HG03066 (cell line): ENCODE results near the gene TNXB.
"Not testable (repeated sequence)": the region's sequence is repeated elsewhere in the genome, so short reads cannot be mapped to it uniquely, and the experiment has no call there.

Experiments
- ATAC-seq: cut with Tn5 transposase; IDR thresholded peaks from one replicate; pipeline ENCODE4 v1.9.1; 2021; ENCODE audit warnings: low read depth; ENCODE audit not compliant: unreplicated experiment

The TNXB gene

GRCh38 chr6:32113386-32114352, 4.5 kb upstream of the TNXB start:
- no peak for ATAC-seq

- no peak for ATAC-seq
These were observed 3.4 kb upstream of the TNXB start for GRCh38 chr6:32112431-32112980.

GRCh38 chr6:32111424-32112066, 2.4 kb upstream of the TNXB start:
- ATAC-seq, result no peak

GRCh38 chr6:32110632-32111031, 1.5 kb upstream of the TNXB start:
- no peak for ATAC-seq

GRCh38 chr6:32109765-32110160, 625 bp upstream of the TNXB start:
- no peak for ATAC-seq

GRCh38 chr6:32108727-32109113, 418 bp downstream of the TNXB start:
- no peak for ATAC-seq

GRCh38 chr6:32108094-32108627, 977 bp downstream of the TNXB start:
- no peak for ATAC-seq

- ATAC-seq, result no peak
These were observed 1.7 kb downstream of the TNXB start for GRCh38 chr6:32107406-32107805.

GRCh38 chr6:32105433-32105832, 3.7 kb downstream of the TNXB start:
- ATAC-seq, result no peak

- ATAC-seq, result no peak
These were observed 6.9 kb downstream of the TNXB start for GRCh38 chr6:32102255-32102654.

- not testable (repeated sequence) for ATAC-seq
These were observed 8.9 kb downstream of the TNXB start for GRCh38 chr6:32100251-32100650.

- ATAC-seq, result no peak
These were observed 11.8 kb downstream of the TNXB start for GRCh38 chr6:32097364-32097763.

GRCh38 chr6:32096394-32097258, 12.5 kb downstream of the TNXB start:
- ATAC-seq, result no peak

- ATAC-seq, result no peak
These were observed 13.1 kb downstream of the TNXB start for GRCh38 chr6:32096087-32096393.

GRCh38 chr6:32095338-32096086, 13.6 kb downstream of the TNXB start:
- ATAC-seq, result no peak

- ATAC-seq, result no peak
These were observed 16.2 kb downstream of the TNXB start for GRCh38 chr6:32092760-32093497.

- ATAC-seq, result no peak
These were observed 19.9 kb downstream of the TNXB start for GRCh38 chr6:32089082-32089828.

GRCh38 chr6:32088487-32089049, 20.6 kb downstream of the TNXB start:
- ATAC-seq, result no peak
